ENCODE results near the gene AFMID. TPM values are rescaled to one million over a fixed set of nuclear protein-coding genes. Genes with fewer than 3 reads are reported as not detected.
"Not testable (repeated sequence)": the region's sequence is repeated elsewhere in the genome, so short reads cannot be mapped to it uniquely, and the experiment has no call there.

The AFMID gene
- total RNA-seq, 1 experiment from 2014 or later: 20.9 TPM

GRCh38 chr17:78154903-78155811 lies 32.0 kb upstream of the AFMID start:
- DNase-seq (ENCODE audit: low read depth): no peak

GRCh38 chr17:78159575-78160158 lies 27.5 kb upstream of the AFMID start:
- DNase-seq (ENCODE audit: low read depth): no peak

- no peak for DNase-seq (ENCODE audit: low read depth)
Measured at GRCh38 chr17:78163881-78164747, 23.0 kb upstream of the AFMID start.

- no peak for DNase-seq (ENCODE audit: low read depth)
Measured at GRCh38 chr17:78164748-78165607, 22.2 kb upstream of the AFMID start.

- no peak for DNase-seq (ENCODE audit: low read depth)
Measured at GRCh38 chr17:78166416-78166815, 20.7 kb upstream of the AFMID start.

- peak; percentile 66 for DNase-seq (ENCODE audit: low read depth)
Measured at GRCh38 chr17:78168242-78168902, 18.8 kb upstream of the AFMID start, which contains the start of gene SYNGR2. SYNGR2 (plus strand) TSS chr17:78168581; CDS start chr17:78168617, 36 bp downstream.

- peak; percentile 41 for DNase-seq (ENCODE audit: low read depth)
Measured at GRCh38 chr17:78168903-78169793, 18.0 kb upstream of the AFMID start.

GRCh38 chr17:78170692-78171590 lies 16.2 kb upstream of the AFMID start:
- no peak for DNase-seq (ENCODE audit: low read depth)

- not testable (repeated sequence) for DNase-seq (ENCODE audit: low read depth)
Measured at GRCh38 chr17:78171591-78172248, 15.4 kb upstream of the AFMID start.

GRCh38 chr17:78172249-78173051 lies 14.7 kb upstream of the AFMID start:
- no peak for DNase-seq (ENCODE audit: low read depth)

GRCh38 chr17:78173097-78173715 lies 14.0 kb upstream of the AFMID start:
- DNase-seq (ENCODE audit: low read depth): no peak

GRCh38 chr17:78174346-78174869 lies 12.8 kb upstream of the AFMID start:
- no peak for DNase-seq (ENCODE audit: low read depth)

- no peak for DNase-seq (ENCODE audit: low read depth)
Measured at GRCh38 chr17:78174870-78175642, 12.1 kb upstream of the AFMID start.

- DNase-seq (ENCODE audit: low read depth): no peak
Measured at GRCh38 chr17:78175643-78175981, 11.6 kb upstream of the AFMID start.

- no peak for DNase-seq (ENCODE audit: low read depth)
Measured at GRCh38 chr17:78176548-78177025, 10.6 kb upstream of the AFMID start.

- DNase-seq (ENCODE audit: low read depth): no peak
Measured at GRCh38 chr17:78179372-78179771, 7.8 kb upstream of the AFMID start.
